SK-N-SH (cell line): Measurements from ENCODE around the gene ZNF576. TPM values are rescaled to one million over a fixed set of nuclear protein-coding genes. Genes with fewer than 3 reads are reported as not detected.

Experiments used
- CTCF ChIA-PET: fragments of 300-600, 350-600 bp; formaldehyde crosslinking; extraction: SDS; loops from one replicate; lab custom pipeline; 2021; lab: Yijun Ruan, JAX
- POLR2A ChIA-PET: fragments of 350-600 bp; sonication (Branson Sonifier 250); formaldehyde crosslinking; extraction: SDS; loops from one replicate; lab custom pipeline; 2020; ENCODE audit warnings: antibody characterized with exemption, inconsistent platforms; lab: Yijun Ruan, JAX
- DNase-seq: peaks from one replicate; pipeline ENCODE4 v3.0.0; 2012
- H2AFZ ChIP-seq: fragments of 200-600 bp; sonication (generic); 2 replicates; pipeline ENCODE4 v1.8.1; 2016; ENCODE audit warnings: antibody characterized with exemption, mild to moderate bottlenecking, low read depth
- H3F3A ChIP-seq: fragments of 200-600 bp; sonication (generic); replicated peaks from 2 replicates; pipeline ENCODE3; 2016; ENCODE audit warnings: antibody characterized with exemption, mild to moderate bottlenecking; ENCODE audit not compliant: insufficient read depth
- H3K27ac ChIP-seq, 2 experiments: fragments of 200-500 bp in 1 of 2; fragments of 200-600 bp in 1 of 2; sonication (Bioruptor generic) in 1 of 2; sonication (generic), shearing (Covaris generic) in 1 of 2; 2 replicates each; pipeline versions ENCODE4 v1.5.1 to v1.6.1; 2014 to 2016; ENCODE audit warnings: low read depth in 2 of 2, inconsistent platforms in 1 of 2, low read length in 1 of 2, mild to moderate bottlenecking in 1 of 2, mixed read lengths in 1 of 2
- H3K27me3 ChIP-seq: fragments of 200-600 bp; sonication (generic), shearing (Covaris generic); 2 replicates; pipeline ENCODE4 v1.6.1; 2016; ENCODE audit warnings: mixed run types; ENCODE audit not compliant: insufficient read depth
- H3K36me3 ChIP-seq, 2 experiments: fragments of 200-500 bp in 1 of 2; fragments of 200-600 bp in 1 of 2; sonication (Bioruptor generic) in 1 of 2; sonication (generic) in 1 of 2; replicated peaks in 1 of 2; 2 replicates each; pipeline versions ENCODE3 to v1.5.1; 2014 to 2016; ENCODE audit warnings: low read length in 1 of 2, mild to moderate bottlenecking in 1 of 2; ENCODE audit not compliant: insufficient read depth in 2 of 2, control insufficient read depth in 1 of 2
- H3K4me1 ChIP-seq, 2 experiments: fragments of 200-500 bp in 1 of 2; fragments of 200-600 bp in 1 of 2; sonication (Bioruptor generic) in 1 of 2; sonication (generic), shearing (Covaris generic) in 1 of 2; 2 replicates each; pipeline versions ENCODE4 v1.5.1 to v1.6.1; 2014 to 2016; ENCODE audit warnings: low read depth in 1 of 2, low read length in 1 of 2, mixed run types in 1 of 2; ENCODE audit not compliant: insufficient read depth in 2 of 2, control insufficient read depth in 1 of 2
- H3K4me2 ChIP-seq: fragments of 200-600 bp; sonication (generic), shearing (Covaris generic); 2 replicates; pipeline ENCODE4 v1.6.1; 2017; ENCODE audit warnings: mixed run types
- H3K4me3 ChIP-seq, 2 experiments: fragments of 200-500 bp in 1 of 2; fragments of 200-600 bp in 1 of 2; sonication (Bioruptor generic) in 1 of 2; sonication (generic), shearing (Covaris generic) in 1 of 2; 2 replicates each; pipeline versions ENCODE4 v1.5.1 to v1.8.1; 2014 to 2016; ENCODE audit warnings: low read depth in 2 of 2, inconsistent platforms in 1 of 2, low read length in 1 of 2, mild to moderate bottlenecking in 1 of 2, mixed read lengths in 1 of 2, moderate library complexity in 1 of 2
- H3K79me2 ChIP-seq: fragments of 200-600 bp; sonication (generic); 2 replicates; pipeline ENCODE4 v1.8.1; 2017; ENCODE audit warnings: mild to moderate bottlenecking; ENCODE audit not compliant: insufficient read depth
- H3K9ac ChIP-seq: fragments of 200-600 bp; sonication (generic); 2 replicates; pipeline ENCODE4 v1.6.1; 2017; ENCODE audit warnings: mixed run types
- H3K9me2 ChIP-seq: fragments of 200-600 bp; sonication (generic); 2 replicates; pipeline ENCODE4 v1.6.1; 2017; ENCODE audit warnings: mixed run types
- H3K9me3 ChIP-seq: fragments of 200-600 bp; sonication (generic); 2 replicates; pipeline ENCODE4 v1.6.1; 2017; ENCODE audit warnings: mixed run types, mild to moderate bottlenecking, moderate library complexity
- H4K20me1 ChIP-seq: fragments of 200-600 bp; sonication (generic); 2 replicates; pipeline ENCODE4 v1.6.1; 2017; ENCODE audit warnings: mild to moderate bottlenecking, mixed run types; ENCODE audit not compliant: insufficient read depth
- CHD2 ChIP-seq: fragments of 150-350 bp; IDR thresholded peaks from 2 replicates; pipeline ENCODE4 v1.6.1; 2018; ENCODE audit warnings: low read length; ENCODE audit not compliant: partially characterized antibody
- CTCF ChIP-seq: fragments of 200-600 bp; sonication (generic); IDR thresholded peaks from 2 replicates; pipeline ENCODE4 v1.6.1; 2017; ENCODE audit warnings: antibody characterized with exemption, mild to moderate bottlenecking, moderate library complexity
- EP300 ChIP-seq, 2 experiments: IDR thresholded peaks; 2 replicates each; pipeline versions ENCODE4 v1.4.0 to v1.6.1; 2012; ENCODE audit warnings: borderline replicate concordance in 1 of 2, low read depth in 1 of 2, low read length in 1 of 2
- EZH2phosphoT487 ChIP-seq: fragments of 200-600 bp; sonication (generic); IDR thresholded peaks from 2 replicates; pipeline ENCODE4 v1.6.1; 2017; ENCODE audit warnings: low read depth, mixed run types, mild to moderate bottlenecking, antibody characterized with exemption, moderate library complexity, borderline replicate concordance
- GATA2 ChIP-seq: sonication (generic); formaldehyde crosslinking; IDR thresholded peaks from 2 replicates; pipeline ENCODE4 v1.5.0; 2020; ENCODE audit warnings: mild to moderate bottlenecking, missing genetic modification reagents
- IRF3 ChIP-seq: fragments of 150-350 bp; IDR thresholded peaks from 2 replicates; pipeline ENCODE4 v1.6.1; 2016; ENCODE audit warnings: mild to moderate bottlenecking, low read depth, low read length
- JUND ChIP-seq: IDR thresholded peaks from 2 replicates; pipeline ENCODE4 v1.4.0; 2012
- MAX ChIP-seq: IDR thresholded peaks from 2 replicates; pipeline ENCODE4 v1.4.0; 2012; ENCODE audit warnings: low read depth
- MXI1 ChIP-seq: IDR thresholded peaks from 2 replicates; pipeline ENCODE4 v1.6.1; 2012; ENCODE audit warnings: mild to moderate bottlenecking, low read depth, low read length, improper control_type of control experiment
- NRF1 ChIP-seq: IDR thresholded peaks from 2 replicates; pipeline ENCODE4 v1.6.1; 2012; ENCODE audit warnings: low read depth, mild to moderate bottlenecking, low read length
- PBX3 ChIP-seq: IDR thresholded peaks from 2 replicates; pipeline ENCODE4; 2012
- RCOR1 ChIP-seq: fragments of 150-350 bp; IDR thresholded peaks from 2 replicates; pipeline ENCODE4 v1.6.1; 2017; ENCODE audit warnings: antibody characterized with exemption, low read length
- RFX5 ChIP-seq: IDR thresholded peaks from 2 replicates; pipeline ENCODE4 v1.6.1; 2012; ENCODE audit warnings: mild to moderate bottlenecking, improper control_type of control experiment, low read length
- RXRA ChIP-seq: IDR thresholded peaks from 2 replicates; pipeline ENCODE4 v1.4.0; 2012; ENCODE audit warnings: low read depth, mild to moderate bottlenecking, borderline replicate concordance
- SMC3 ChIP-seq: IDR thresholded peaks from 2 replicates; pipeline ENCODE4 v1.6.1; 2012; ENCODE audit warnings: low read depth, low read length, improper control_type of control experiment
- TAF1 ChIP-seq: IDR thresholded peaks from 2 replicates; pipeline ENCODE4 v1.6.1; 2012; ENCODE audit warnings: low read depth, mild to moderate bottlenecking, low read length, moderate library complexity, borderline replicate concordance
- USF2 ChIP-seq: fragments of 150-350 bp; IDR thresholded peaks from 2 replicates; pipeline ENCODE4 v1.6.1; 2017; ENCODE audit warnings: antibody characterized with exemption, low read length, low read depth, borderline replicate concordance
- YY1 ChIP-seq: IDR thresholded peaks from 2 replicates; pipeline ENCODE4 v1.4.0; 2012; ENCODE audit warnings: low read depth, mild to moderate bottlenecking
- ZBTB33 ChIP-seq: IDR thresholded peaks from 2 replicates; pipeline ENCODE4 v1.4.0; 2012; ENCODE audit warnings: low read depth, borderline replicate concordance
- WGBS: methylation state at CpG from one replicate; pipeline ENCODE4 v1.1.6; 2017; ENCODE audit warnings: low lambda C conversion rate; 5-methylcytosine and 5-hydroxymethylcytosine counted together
- polyA plus RNA-seq, 3 experiments: library from polyadenylated mRNA; depleted of rRNA; stranded (reverse); fragments of >200 nt; gene quantifications; 2 replicates each; pipeline ENCODE4 v1.2.3, GENCODE V29; 2012

The ZNF576 gene
- polyA plus RNA-seq, 1 of the 3 experiments (the other 2 are of a cell fraction): 12.8 TPM

GRCh38 chr19:43595605-43595998 is 793 bp upstream of the ZNF576 start:
- Histone ChIP-seq H3K36me3 (peaks cover 27 to 33% of the 10 kb centered on the region in 2 experiments), H3K27me3 (no peaks in the 10 kb centered on the region), H3K4me2 (peak overlapping the region; percentile 99), H3K79me2 (peaks cover 81% of the 10 kb centered on the region), H3K27ac (peak overlapping the region; percentile 59 to 81), H3K9me3 (no peaks in the 10 kb centered on the region), H3K4me1 (peaks cover 8 to 22% of the 10 kb centered on the region in 2 experiments; a peak in 2 of 4 replicates), H3K4me3 (peak overlapping the region; percentile 72 to 98), H2AFZ (peak overlapping the region; percentile 60; the same call in 1 of the 2 replicates), H3K9ac (peak overlapping the region; percentile 85), H3F3A (peaks cover 12% of the 10 kb centered on the region), H3K9me2 (no peaks in the 10 kb centered on the region), H4K20me1 (peaks cover 9% of the 10 kb centered on the region; the same call in 1 of the 2 replicates)
- no peak for TF ChIP-seq USF2
- no peak for TF ChIP-seq ZBTB33
- no peak for TF ChIP-seq RCOR1
- no peak for TF ChIP-seq NRF1
- no peak for TF ChIP-seq YY1
- no peak for TF ChIP-seq CTCF
- TF ChIP-seq MAX: no peak
- no peak for TF ChIP-seq PBX3
- TF ChIP-seq GATA2 (CRISPR knock-in tag): no peak
- TF ChIP-seq RFX5: no peak; the same call in 1 of the 2 replicates
- no peak for TF ChIP-seq IRF3
- no peak for TF ChIP-seq CHD2
- no peak for TF ChIP-seq EZH2phosphoT487
- TF ChIP-seq MXI1: no peak; the same call in 1 of the 2 replicates
- no peak for TF ChIP-seq SMC3
- TF ChIP-seq JUND: no peak
- TF ChIP-seq RXRA: no peak
- TF ChIP-seq EP300 (IDR thresholded peaks at IDR 0.05; ENCODE audit: borderline replicate concordance in 1 of 2, low read depth in 1 of 2, low read length in 1 of 2): no peak
- no peak for TF ChIP-seq TAF1
- ChIA-PET POLR2A (interaction anchor here (0.6 to 1.2 kb wide), 4 partner anchors 12 to 161 kb away, joined by 3 to 5 read pairs (median 4); no protein-coding TSS in a partner anchor), CTCF (interaction anchor here (0.9 to 6.6 kb wide), 15 partner anchors 13 to 214 kb away, joined by 3 to 104 read pairs (median 6); partner anchors contain the start of genes PINLYP and XRCC1)
- 1% methylated on average over 18 of the region's 18 CpGs for WGBS
- no peak for DNase-seq
